Measurements from ENCODE around the gene GRAMD4. TPM values are rescaled to one million over a fixed set of nuclear protein-coding genes. Genes with fewer than 3 reads are reported as not detected.

The GRAMD4 gene
- total RNA-seq, 1 donor from 2014 or later, result 16.8 TPM

DNA sequence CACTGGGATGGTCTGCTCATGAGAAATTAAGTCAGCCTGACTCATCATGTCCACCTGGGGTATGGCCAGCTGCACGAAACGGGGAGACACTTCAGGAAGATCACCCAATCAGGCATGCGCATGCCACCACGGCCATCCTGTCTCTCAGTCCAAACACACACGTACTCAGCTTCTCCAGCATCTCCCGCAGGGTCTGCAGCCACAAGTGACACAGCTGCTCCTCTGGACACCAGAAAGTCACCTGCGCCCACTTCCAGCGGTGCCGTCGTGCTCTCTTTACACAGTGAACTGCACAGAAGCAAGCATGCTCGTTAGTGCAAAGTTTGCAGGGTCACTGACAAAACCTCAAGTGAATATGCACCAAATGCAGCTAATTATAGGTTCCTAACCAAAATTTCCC lies 99.7 kb downstream of the GRAMD4 start:
- Histone ChIP-seq H3K4me3 (ENCODE audit: low read depth, low read length) (no peak overlapping the region), H3K36me3 (ENCODE audit: control insufficient read depth, insufficient read depth, low read length) (peaks cover 2% of the 10 kb centered on the region), H3K27me3 (ENCODE audit: control insufficient read depth, insufficient read depth, low read length) (no peaks in the 10 kb centered on the region)
- FAIRE-seq (no peak), DNase-seq (ENCODE audit: low read depth) (no peak)
- TF ChIP-seq, protein P1, sequence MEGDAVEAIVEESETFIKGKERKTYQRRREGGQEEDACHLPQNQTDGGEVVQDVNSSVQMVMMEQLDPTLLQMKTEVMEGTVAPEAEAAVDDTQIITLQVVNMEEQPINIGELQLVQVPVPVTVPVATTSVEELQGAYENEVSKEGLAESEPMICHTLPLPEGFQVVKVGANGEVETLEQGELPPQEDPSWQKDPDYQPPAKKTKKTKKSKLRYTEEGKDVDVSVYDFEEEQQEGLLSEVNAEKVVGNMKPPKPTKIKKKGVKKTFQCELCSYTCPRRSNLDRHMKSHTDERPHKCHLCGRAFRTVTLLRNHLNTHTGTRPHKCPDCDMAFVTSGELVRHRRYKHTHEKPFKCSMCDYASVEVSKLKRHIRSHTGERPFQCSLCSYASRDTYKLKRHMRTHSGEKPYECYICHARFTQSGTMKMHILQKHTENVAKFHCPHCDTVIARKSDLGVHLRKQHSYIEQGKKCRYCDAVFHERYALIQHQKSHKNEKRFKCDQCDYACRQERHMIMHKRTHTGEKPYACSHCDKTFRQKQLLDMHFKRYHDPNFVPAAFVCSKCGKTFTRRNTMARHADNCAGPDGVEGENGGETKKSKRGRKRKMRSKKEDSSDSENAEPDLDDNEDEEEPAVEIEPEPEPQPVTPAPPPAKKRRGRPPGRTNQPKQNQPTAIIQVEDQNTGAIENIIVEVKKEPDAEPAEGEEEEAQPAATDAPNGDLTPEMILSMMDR (IDR thresholded peaks at IDR 0.05; ENCODE audit: insufficient read depth, low read length, severe bottlenecking), result no peak

DNA sequence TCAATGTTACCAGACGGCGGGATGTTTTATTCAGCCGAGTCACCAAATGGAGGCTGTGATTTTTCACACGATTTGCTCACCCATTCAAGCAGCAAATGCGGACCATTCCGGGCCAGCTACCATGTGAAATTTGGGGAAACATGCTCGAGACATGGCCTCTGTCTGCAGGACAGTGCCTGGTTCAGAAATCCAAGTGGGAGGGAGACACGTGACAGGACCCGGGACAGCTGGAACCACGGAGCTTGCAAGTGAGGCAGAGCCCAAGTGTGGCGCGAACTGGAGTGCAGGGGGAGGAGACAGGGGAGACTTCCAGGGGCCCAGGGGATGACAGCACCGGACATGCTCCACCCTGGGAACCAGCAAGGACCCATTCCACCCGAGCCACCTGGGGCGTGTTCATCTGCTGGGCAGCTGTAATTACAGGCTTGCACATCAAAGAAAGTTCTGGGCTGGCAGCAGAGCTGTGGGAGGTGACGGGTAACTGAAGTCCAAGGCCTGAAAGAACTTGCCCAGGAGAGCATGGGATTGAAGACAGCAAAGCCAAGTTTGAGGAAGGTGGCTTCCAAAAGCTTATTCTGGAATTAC lies 101.4 kb downstream of the GRAMD4 start:
- Histone ChIP-seq H3K4me3 (ENCODE audit: low read depth, low read length) (no peak overlapping the region), H3K36me3 (ENCODE audit: control insufficient read depth, insufficient read depth, low read length) (peaks cover 2% of the 10 kb centered on the region), H3K27me3 (ENCODE audit: control insufficient read depth, insufficient read depth, low read length) (no peaks in the 10 kb centered on the region)
- DNase-seq (ENCODE audit: low read depth) (peak; percentile 43), FAIRE-seq (peak; percentile 86)
- TF ChIP-seq, protein P1 (IDR thresholded peaks at IDR 0.05; ENCODE audit: insufficient read depth, low read length, severe bottlenecking), result no peak

- H3K36me3 ChIP-seq (ENCODE audit: control insufficient read depth, insufficient read depth, low read length), result peaks cover 4% of the 10 kb centered on the region
- TF ChIP-seq, protein P1 (IDR thresholded peaks at IDR 0.05; ENCODE audit: insufficient read depth, low read length, severe bottlenecking), result no peak
- H3K27me3 ChIP-seq (ENCODE audit: control insufficient read depth, insufficient read depth, low read length), result no peaks in the 10 kb centered on the region
- FAIRE-seq (no peak), DNase-seq (ENCODE audit: low read depth) (no peak)
- H3K4me3 ChIP-seq (ENCODE audit: low read depth, low read length), result no peak overlapping the region
Observed at GRCh38 chr22:46723882-46724281, 103.7 kb downstream of the GRAMD4 start.

- DNase-seq (ENCODE audit: low read depth), result no peak
Observed at GRCh38 chr22:46725096-46725495, 104.9 kb downstream of the GRAMD4 start.

DNA sequence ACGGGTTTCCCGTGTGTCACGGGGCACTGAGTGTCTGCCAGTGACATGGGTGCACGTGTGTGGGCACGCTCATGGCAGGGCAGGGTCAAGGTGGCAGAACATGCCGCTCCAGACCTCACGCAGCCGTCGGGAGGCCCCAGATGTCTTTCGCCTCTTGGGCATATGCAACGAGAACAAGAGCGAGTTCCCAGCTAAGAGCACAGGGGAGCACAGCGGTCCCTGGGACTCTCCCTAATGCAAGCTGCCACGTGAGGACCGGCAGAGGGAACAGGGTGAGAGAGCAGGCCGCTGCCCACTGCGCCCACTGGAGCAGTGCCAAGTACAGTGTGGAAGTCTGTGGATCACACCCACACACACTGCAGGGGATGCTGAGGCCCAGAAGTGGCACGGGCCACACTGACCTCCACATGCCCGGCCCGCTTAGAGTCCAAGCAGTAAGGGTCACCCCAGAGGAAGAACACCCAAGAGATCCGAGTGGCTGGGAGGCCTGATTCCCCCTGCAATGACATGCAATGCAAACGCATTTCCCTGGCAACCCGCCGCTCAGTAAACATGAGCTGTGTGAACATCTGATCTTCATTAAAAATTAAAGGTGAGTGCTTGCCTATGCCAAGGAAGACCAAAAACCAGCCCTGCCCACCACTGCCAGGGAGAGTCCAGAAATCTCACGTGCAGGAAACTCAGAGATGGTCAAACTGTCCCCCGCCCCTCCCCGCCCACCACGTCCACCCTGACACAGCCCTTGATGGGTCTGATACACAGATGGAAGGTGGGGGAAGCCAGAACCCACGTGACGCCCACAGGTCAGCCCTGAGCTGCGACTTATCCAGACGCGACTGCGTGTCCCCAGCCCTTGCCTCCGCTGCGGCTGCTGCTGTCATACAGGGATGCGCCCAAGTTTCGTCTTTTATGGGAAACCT lies 106.1 kb downstream of the GRAMD4 start:
- Histone ChIP-seq H3K27me3 (ENCODE audit: control insufficient read depth, insufficient read depth, low read length) (no peaks in the 10 kb centered on the region), H3K36me3 (ENCODE audit: control insufficient read depth, insufficient read depth, low read length) (peaks cover 1% of the 10 kb centered on the region), H3K4me3 (ENCODE audit: low read depth, low read length) (no peak overlapping the region)
- DNase-seq (ENCODE audit: low read depth), result no peak
- TF ChIP-seq, protein P1 (IDR thresholded peaks at IDR 0.05; ENCODE audit: insufficient read depth, low read length, severe bottlenecking), result no peak
- no peak for FAIRE-seq

More at GRCh38 chr22:46725096-46725495, 104.9 kb downstream of the GRAMD4 start:
- Histone ChIP-seq H3K36me3 (ENCODE audit: control insufficient read depth, insufficient read depth, low read length) (peaks cover 1% of the 10 kb centered on the region), H3K4me3 (ENCODE audit: low read depth, low read length) (no peak overlapping the region), H3K27me3 (ENCODE audit: control insufficient read depth, insufficient read depth, low read length) (no peaks in the 10 kb centered on the region)
- FAIRE-seq, result no peak
- TF ChIP-seq, protein P1 (IDR thresholded peaks at IDR 0.05; ENCODE audit: insufficient read depth, low read length, severe bottlenecking), result no peak

Measured in bronchial epithelial cell (primary cell).